ENCODE results near the gene MREG. TPM values are rescaled to one million over a fixed set of nuclear protein-coding genes. Genes with fewer than 3 reads are reported as not detected.

Gene MREG
- total RNA-seq, 2 donors from 2014 or later: 5.3 to 6.6 TPM

- Mint-ChIP-seq H3K4me1 (peaks cover 12% of the 10 kb centered on the region), H3K27me3 (no peaks in the 10 kb centered on the region), H3K27ac (no peak overlapping the region), H3K4me3 (no peak overlapping the region), H3K36me3 (ENCODE audit: low read depth) (no peaks in the 10 kb centered on the region)
- DNase-seq (peak; percentile 45 to 76 (median 50)), ATAC-seq (peak; percentile 90)
- no peaks in the 10 kb centered on the region for H3K9me3 ChIP-seq (ENCODE audit: control insufficient read depth, low read length, poor library complexity, severe bottlenecking)
Measured at GRCh38 chr2:216034065-216034464, 20.7 kb upstream of the MREG start.

- Mint-ChIP-seq H3K36me3 (ENCODE audit: low read depth) (no peaks in the 10 kb centered on the region), H3K4me1 (peaks cover 12% of the 10 kb centered on the region), H3K4me3 (no peak overlapping the region), H3K27me3 (no peaks in the 10 kb centered on the region), H3K27ac (no peak overlapping the region)
- H3K9me3 ChIP-seq (ENCODE audit: control insufficient read depth, low read length, poor library complexity, severe bottlenecking): no peaks in the 10 kb centered on the region
- ATAC-seq: no peak
- no peak for DNase-seq
Measured at GRCh38 chr2:216033403-216033802, 20.1 kb upstream of the MREG start.

GRCh38 chr2:216031960-216032689 lies 18.8 kb upstream of the MREG start:
- no peaks in the 10 kb centered on the region for H3K9me3 ChIP-seq (ENCODE audit: control insufficient read depth, low read length, poor library complexity, severe bottlenecking)
- peaks cover 12% of the 10 kb centered on the region for H3K4me1 Mint-ChIP-seq
- peak overlapping the region; percentile 65 for H3K27ac Mint-ChIP-seq
- no peaks in the 10 kb centered on the region for H3K27me3 Mint-ChIP-seq
- H3K36me3 Mint-ChIP-seq (ENCODE audit: low read depth): no peaks in the 10 kb centered on the region
- DNase-seq (no peak), ATAC-seq (no peak)
- H3K4me3 Mint-ChIP-seq: no peak overlapping the region

- H3K4me1 Mint-ChIP-seq: peaks cover 8% of the 10 kb centered on the region
- H3K36me3 Mint-ChIP-seq (ENCODE audit: low read depth): no peaks in the 10 kb centered on the region
- H3K27ac Mint-ChIP-seq: no peak overlapping the region
- no peaks in the 10 kb centered on the region for H3K9me3 ChIP-seq (ENCODE audit: control insufficient read depth, low read length, poor library complexity, severe bottlenecking)
- H3K4me3 Mint-ChIP-seq: no peak overlapping the region
- ATAC-seq (no peak), DNase-seq (no peak)
- no peaks in the 10 kb centered on the region for H3K27me3 Mint-ChIP-seq
Measured at GRCh38 chr2:216030216-216030615, 16.9 kb upstream of the MREG start.

- Mint-ChIP-seq H3K27me3 (no peaks in the 10 kb centered on the region), H3K4me1 (peaks cover 8% of the 10 kb centered on the region), H3K36me3 (ENCODE audit: low read depth) (no peaks in the 10 kb centered on the region), H3K27ac (no peak overlapping the region), H3K4me3 (no peak overlapping the region)
- ATAC-seq: no peak
- H3K9me3 ChIP-seq (ENCODE audit: control insufficient read depth, low read length, poor library complexity, severe bottlenecking): no peaks in the 10 kb centered on the region
- DNase-seq: no peak
Measured at GRCh38 chr2:216029416-216030129, 16.2 kb upstream of the MREG start.

GRCh38 chr2:216024779-216025336 lies 11.5 kb upstream of the MREG start:
- peak overlapping the region; percentile 45 for H3K4me3 Mint-ChIP-seq
- no peaks in the 10 kb centered on the region for H3K4me1 Mint-ChIP-seq
- H3K27ac Mint-ChIP-seq: no peak overlapping the region
- H3K9me3 ChIP-seq (ENCODE audit: control insufficient read depth, low read length, poor library complexity, severe bottlenecking): no peaks in the 10 kb centered on the region
- ATAC-seq: no peak
- DNase-seq: no peak
- no peaks in the 10 kb centered on the region for H3K27me3 Mint-ChIP-seq
- no peaks in the 10 kb centered on the region for H3K36me3 Mint-ChIP-seq (ENCODE audit: low read depth)

GRCh38 chr2:216023055-216023648 lies 9.8 kb upstream of the MREG start:
- peak; percentile 71 for ATAC-seq
- H3K4me3 Mint-ChIP-seq: no peak overlapping the region
- no peak for DNase-seq
- no peaks in the 10 kb centered on the region for H3K4me1 Mint-ChIP-seq
- H3K27me3 Mint-ChIP-seq: no peaks in the 10 kb centered on the region
- H3K27ac Mint-ChIP-seq: no peak overlapping the region
- no peaks in the 10 kb centered on the region for H3K9me3 ChIP-seq (ENCODE audit: control insufficient read depth, low read length, poor library complexity, severe bottlenecking)
- H3K36me3 Mint-ChIP-seq (ENCODE audit: low read depth): no peaks in the 10 kb centered on the region

- H3K36me3 Mint-ChIP-seq (ENCODE audit: low read depth): no peaks in the 10 kb centered on the region
- no peak for ATAC-seq
- peaks cover 3% of the 10 kb centered on the region for H3K4me1 Mint-ChIP-seq
Measured at GRCh38 chr2:216021768-216022565, 8.6 kb upstream of the MREG start.

GRCh38 chr2:216018709-216019108 lies 5.4 kb upstream of the MREG start:
- no peak overlapping the region for H3K27ac Mint-ChIP-seq
- H3K9me3 ChIP-seq (ENCODE audit: control insufficient read depth, low read length, poor library complexity, severe bottlenecking): no peaks in the 10 kb centered on the region
- peaks cover 3% of the 10 kb centered on the region for H3K36me3 Mint-ChIP-seq (ENCODE audit: low read depth)
- DNase-seq: no peak
- no peak overlapping the region for H3K4me3 Mint-ChIP-seq
- H3K4me1 Mint-ChIP-seq: peaks cover 22% of the 10 kb centered on the region
- no peak for ATAC-seq
- H3K27me3 Mint-ChIP-seq: no peaks in the 10 kb centered on the region

More at GRCh38 chr2:216021768-216022565, 8.6 kb upstream of the MREG start:
- Mint-ChIP-seq H3K27ac (no peak overlapping the region), H3K27me3 (no peaks in the 10 kb centered on the region), H3K4me3 (no peak overlapping the region)
- H3K9me3 ChIP-seq (ENCODE audit: control insufficient read depth, low read length, poor library complexity, severe bottlenecking): no peaks in the 10 kb centered on the region
- DNase-seq: no peak

- Mint-ChIP-seq H3K27ac (no peak overlapping the region), H3K4me3 (no peak overlapping the region)
Measured at GRCh38 chr2:216017365-216017764, 4.0 kb upstream of the MREG start.

GRCh38 chr2:216016581-216016980 lies 3.2 kb upstream of the MREG start:
- peak overlapping the region; percentile 82 for H3K27ac Mint-ChIP-seq
- H3K36me3 Mint-ChIP-seq (ENCODE audit: low read depth): peaks cover 3% of the 10 kb centered on the region
- DNase-seq (no peak), ATAC-seq (no peak)
- no peaks in the 10 kb centered on the region for H3K27me3 Mint-ChIP-seq
- no peak overlapping the region for H3K4me3 Mint-ChIP-seq
- H3K4me1 Mint-ChIP-seq: peaks cover 32% of the 10 kb centered on the region
- no peaks in the 10 kb centered on the region for H3K9me3 ChIP-seq (ENCODE audit: control insufficient read depth, low read length, poor library complexity, severe bottlenecking)

More at GRCh38 chr2:216017365-216017764, 4.0 kb upstream of the MREG start:
- Mint-ChIP-seq H3K27me3 (no peaks in the 10 kb centered on the region), H3K4me1 (peaks cover 29% of the 10 kb centered on the region), H3K36me3 (ENCODE audit: low read depth) (peaks cover 3% of the 10 kb centered on the region)
- no peak for DNase-seq
- no peak for ATAC-seq
- H3K9me3 ChIP-seq (ENCODE audit: control insufficient read depth, low read length, poor library complexity, severe bottlenecking): no peaks in the 10 kb centered on the region

- Mint-ChIP-seq H3K36me3 (ENCODE audit: low read depth) (peaks cover 3% of the 10 kb centered on the region), H3K4me3 (peak overlapping the region; percentile 43), H3K27ac (peak overlapping the region; percentile 82), H3K4me1 (peaks cover 32% of the 10 kb centered on the region), H3K27me3 (no peaks in the 10 kb centered on the region)
- DNase-seq (peak in 1 of 3 donors; percentile 37), ATAC-seq (peak; percentile 70)
- H3K9me3 ChIP-seq (ENCODE audit: control insufficient read depth, low read length, poor library complexity, severe bottlenecking): no peaks in the 10 kb centered on the region
Measured at GRCh38 chr2:216015722-216016464, 2.5 kb upstream of the MREG start.
